ENCODE measurements around the gene RC3H1.

DNA sequence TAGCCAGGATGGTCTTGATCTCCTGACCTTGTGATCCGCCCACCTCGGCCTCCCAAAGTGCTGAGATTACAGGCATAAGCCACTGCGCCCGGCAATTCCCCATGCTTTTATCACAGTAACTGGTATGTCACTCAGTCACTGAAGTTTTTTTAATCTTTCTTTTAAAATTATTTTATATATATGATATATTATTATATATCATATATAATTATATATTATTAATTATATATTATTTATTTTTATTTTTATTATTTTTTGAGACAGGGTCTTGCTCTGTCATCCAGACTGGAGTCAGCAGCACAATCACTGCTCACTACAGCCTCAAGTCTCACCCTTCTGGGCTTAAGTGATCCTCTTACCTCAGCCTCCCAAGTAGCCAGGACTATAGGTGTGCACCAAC lies 18.3 kb downstream of the RC3H1 start:
- TF ChIP-seq, protein P1, sequence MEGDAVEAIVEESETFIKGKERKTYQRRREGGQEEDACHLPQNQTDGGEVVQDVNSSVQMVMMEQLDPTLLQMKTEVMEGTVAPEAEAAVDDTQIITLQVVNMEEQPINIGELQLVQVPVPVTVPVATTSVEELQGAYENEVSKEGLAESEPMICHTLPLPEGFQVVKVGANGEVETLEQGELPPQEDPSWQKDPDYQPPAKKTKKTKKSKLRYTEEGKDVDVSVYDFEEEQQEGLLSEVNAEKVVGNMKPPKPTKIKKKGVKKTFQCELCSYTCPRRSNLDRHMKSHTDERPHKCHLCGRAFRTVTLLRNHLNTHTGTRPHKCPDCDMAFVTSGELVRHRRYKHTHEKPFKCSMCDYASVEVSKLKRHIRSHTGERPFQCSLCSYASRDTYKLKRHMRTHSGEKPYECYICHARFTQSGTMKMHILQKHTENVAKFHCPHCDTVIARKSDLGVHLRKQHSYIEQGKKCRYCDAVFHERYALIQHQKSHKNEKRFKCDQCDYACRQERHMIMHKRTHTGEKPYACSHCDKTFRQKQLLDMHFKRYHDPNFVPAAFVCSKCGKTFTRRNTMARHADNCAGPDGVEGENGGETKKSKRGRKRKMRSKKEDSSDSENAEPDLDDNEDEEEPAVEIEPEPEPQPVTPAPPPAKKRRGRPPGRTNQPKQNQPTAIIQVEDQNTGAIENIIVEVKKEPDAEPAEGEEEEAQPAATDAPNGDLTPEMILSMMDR (conservative IDR thresholded peaks at IDR 0.05 in 1 of 2, IDR thresholded peaks at IDR 0.05 in 1 of 2; ENCODE audit: low read depth in 1 of 2, low read length in 2 of 2) = no peak
- TF ChIP-seq EZH2 (IDR thresholded peaks at IDR 0.05; ENCODE audit: low read length, missing control alignments) = no peak

All from fibroblast of lung (primary cell).